ENCODE results near the gene PPP1R27. TPM values are rescaled to one million over a fixed set of nuclear protein-coding genes. Genes with fewer than 3 reads are reported as not detected.

The PPP1R27 gene
- total RNA-seq, 2 donors from 2014 or later: not detected

GRCh38 chr17:81810476-81810875 lies 24.4 kb downstream of the PPP1R27 start:
- intact Hi-C loops (cut with DNase I): no loop called here
- DNase-seq (ENCODE audit: low spot score): no peak

GRCh38 chr17:81809556-81809998 lies 25.3 kb downstream of the PPP1R27 start:
- intact Hi-C loops (cut with DNase I): no loop called here
- no peak for DNase-seq (ENCODE audit: low spot score)

DNA sequence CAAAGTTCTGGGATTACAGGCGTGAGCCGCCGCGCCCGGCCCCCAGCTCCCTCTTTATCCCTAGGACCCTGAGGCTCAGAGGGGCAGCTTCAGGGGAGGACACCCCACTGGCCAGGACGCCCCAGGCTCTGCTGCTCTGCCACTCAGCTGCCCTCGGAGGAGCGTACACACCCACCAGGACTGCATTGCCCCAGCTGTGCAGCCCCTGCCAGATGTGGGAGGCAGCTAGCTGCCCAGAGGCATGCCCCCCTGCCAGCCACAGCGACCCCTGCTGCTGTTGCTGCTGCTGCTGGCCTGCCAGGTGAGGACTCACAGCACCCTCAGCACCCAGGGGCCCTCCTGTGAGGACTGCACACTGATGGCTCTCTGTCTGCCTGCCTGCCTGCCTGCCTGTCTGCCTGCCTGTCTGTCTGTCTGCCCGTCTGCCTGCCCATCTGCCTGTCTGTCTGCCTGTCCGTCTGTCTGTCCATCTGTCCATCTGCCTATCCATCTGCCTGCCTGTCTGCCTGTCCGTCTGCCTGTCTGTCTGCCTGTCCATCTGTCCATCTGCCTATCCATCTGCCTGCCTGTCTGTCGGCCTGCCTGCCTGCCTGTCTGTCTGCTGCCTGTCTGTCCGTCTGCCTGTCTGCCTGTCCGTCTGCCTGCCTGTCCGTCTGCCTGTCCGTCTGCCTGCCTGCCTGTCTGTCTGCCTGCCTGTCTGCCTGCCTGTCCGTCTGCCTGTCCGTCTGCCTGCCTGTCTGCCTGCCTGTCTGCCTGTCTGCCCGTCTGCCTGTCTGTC lies 25.9 kb downstream of the PPP1R27 start:
- DNase-seq (ENCODE audit: low spot score): no peak
- intact Hi-C loops (cut with DNase I): no loop called here

- intact Hi-C loops (cut with DNase I): no loop called here
- no peak for DNase-seq (ENCODE audit: low spot score)
Measured at GRCh38 chr17:81807839-81808238, 27.0 kb downstream of the PPP1R27 start.

DNA sequence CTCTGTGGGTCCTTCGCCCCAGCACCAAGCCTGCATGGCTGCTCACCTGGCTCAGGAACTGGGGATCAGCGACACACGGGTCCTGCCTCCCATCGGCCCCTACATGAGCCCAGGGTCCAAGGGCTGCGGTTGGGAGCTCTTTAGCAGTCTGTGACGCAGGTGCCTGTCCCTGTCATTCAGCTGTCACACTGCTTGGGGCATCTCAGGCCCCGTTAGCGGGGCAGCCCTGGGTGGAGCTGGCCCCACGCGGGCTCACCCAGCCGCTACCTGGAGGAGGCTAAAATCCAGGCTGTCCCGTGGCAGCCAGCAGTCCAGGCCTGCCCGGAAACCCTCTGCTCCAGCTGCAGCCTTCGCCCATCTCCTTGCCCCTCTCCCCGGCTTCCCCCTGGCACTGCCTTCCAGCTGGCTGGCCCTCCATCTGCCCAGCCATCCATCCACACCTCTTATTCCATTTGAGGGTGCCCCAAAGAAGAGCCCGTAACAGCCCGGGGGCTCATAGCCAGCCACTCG lies 27.6 kb downstream of the PPP1R27 start:
- intact Hi-C loops (cut with DNase I): no loop called here
- no peak for DNase-seq (ENCODE audit: low spot score)

- DNase-seq (ENCODE audit: low spot score): no peak
- intact Hi-C loops (cut with DNase I): no loop called here
Measured at GRCh38 chr17:81806461-81807209, 28.2 kb downstream of the PPP1R27 start.

DNA sequence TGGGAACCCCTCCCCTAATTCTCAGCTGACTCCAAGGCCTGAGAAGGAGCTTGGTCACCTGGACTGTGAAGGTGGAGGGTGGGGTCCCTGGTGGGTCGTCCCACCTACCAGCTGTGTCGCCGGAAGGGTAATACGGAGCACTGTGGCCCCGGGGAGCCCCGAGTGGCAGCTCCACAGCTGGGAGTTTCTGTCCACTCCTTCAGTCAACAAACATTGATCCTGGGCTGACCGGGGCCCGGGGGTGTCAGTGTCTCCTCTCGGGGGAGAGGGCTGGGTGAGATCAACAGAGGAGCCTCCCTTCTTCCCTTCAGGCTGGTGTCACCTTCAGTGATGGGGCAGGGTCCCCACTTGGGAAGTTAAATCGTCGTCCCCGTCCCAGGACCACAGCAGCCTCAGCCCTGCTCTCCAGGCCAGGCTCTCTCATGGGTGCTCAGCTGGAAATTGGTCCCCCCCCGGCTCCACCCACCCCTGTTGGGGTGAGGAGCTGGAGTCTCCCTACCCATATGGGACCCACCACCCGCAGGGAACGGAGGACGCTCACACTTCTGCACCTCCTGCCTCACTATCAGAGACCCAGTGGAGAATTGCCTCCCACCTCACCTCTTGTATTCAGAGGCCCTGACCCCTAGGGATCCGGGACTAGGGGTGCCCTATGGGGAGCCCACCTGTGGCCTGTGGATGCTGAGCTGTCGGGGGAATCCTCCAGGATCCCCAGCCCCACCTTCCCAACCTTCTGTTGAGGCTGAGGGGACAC lies 29.0 kb downstream of the PPP1R27 start:
- intact Hi-C loops (cut with DNase I): no loop called here
- no peak for DNase-seq (ENCODE audit: low spot score)

- no peak for DNase-seq (ENCODE audit: low spot score)
- intact Hi-C loops (cut with DNase I): no loop called here
Measured at GRCh38 chr17:81804559-81805399, 30.1 kb downstream of the PPP1R27 start.

GRCh38 chr17:81803728-81804558 lies 30.9 kb downstream of the PPP1R27 start, which contains the start of gene GCGR:
Gene GCGR (plus strand): TSS chr17:81804150. CDS start chr17:81809019, 4,869 bp downstream.
- DNase-seq (ENCODE audit: low spot score): no peak
- intact Hi-C loops (cut with DNase I): no loop called here

GRCh38 chr17:81802856-81803643 lies 31.8 kb downstream of the PPP1R27 start:
- intact Hi-C loops (cut with DNase I): no loop called here
- no peak for DNase-seq (ENCODE audit: low spot score)

DNA sequence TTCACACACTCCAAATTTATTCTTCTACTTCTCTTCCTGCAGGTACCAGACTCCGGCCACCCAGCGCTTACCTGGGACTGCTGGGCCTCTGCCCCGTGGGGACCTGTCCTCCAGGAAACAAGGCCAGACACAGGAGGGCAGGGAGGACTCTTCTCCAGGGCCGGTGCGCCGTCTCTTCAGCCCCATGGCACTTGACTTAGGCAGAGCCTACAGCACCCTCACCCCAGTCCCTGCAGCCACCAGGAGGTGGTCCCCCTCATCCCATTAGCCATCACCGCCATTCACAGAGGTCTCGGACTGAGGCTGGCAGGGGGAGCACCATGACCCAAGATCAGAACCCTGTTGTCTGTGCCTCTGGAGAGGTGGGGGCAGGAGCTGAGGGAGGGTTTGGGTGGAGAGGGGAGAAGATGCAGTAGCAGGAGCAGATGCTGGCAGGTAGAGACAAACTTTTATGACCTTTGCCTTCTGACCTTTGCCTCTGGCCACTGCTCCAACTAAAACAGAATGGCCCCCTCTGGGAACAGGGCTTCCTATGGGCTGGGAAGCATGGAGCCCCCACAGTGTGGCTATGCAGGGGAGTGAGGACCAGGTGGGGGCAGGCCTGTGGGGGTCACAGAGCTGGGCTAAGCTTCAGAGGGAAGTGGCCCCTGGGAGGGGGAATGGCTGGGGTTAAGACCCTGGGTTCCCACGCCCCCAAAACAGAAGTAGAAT lies 32.6 kb downstream of the PPP1R27 start:
- intact Hi-C loops (cut with DNase I): no loop called here
- no peak for DNase-seq (ENCODE audit: low spot score)

DNA sequence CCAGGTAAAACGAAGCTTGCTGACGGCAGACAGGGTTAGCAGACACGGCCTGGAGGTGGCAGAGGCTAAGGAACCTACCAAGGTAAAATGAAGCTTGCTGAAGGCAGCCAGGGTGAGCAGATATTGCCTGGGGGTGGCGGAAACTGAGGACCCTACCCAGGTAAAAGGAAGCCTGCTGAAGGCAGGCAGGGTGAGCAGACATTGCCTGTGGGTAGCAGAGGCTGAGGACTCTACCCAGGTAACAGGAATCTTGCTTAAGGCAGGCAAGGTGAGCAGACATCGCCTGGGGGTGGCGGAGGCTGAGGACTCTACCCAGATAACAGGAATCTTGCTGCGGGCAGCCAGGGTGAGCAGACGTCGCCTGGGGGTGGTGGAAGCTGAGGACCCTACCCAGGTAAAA lies 33.5 kb downstream of the PPP1R27 start:
- no peak for DNase-seq (ENCODE audit: low spot score)
- intact Hi-C loops (cut with DNase I): no loop called here

DNA sequence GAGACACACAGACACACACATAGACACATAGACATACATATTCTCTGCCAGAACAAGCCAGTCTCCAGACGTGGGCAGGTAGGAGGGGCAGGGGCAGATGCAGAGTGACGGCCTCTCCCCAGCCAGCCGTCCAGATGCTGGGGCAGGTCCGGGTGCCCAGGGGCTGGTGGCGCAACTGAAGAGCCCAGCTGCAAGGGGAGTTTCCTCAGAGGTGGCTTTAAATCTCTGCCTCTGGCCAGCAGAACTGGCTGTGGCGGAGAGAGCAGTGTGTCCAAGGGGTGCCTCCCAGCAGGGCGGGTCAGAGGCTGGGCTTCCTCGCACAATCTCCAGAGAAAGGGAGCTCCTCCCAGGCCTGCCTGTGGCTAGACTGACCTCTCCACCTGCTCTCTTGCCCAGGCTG lies 40.3 kb downstream of the PPP1R27 start:
- no peak for DNase-seq (ENCODE audit: low spot score)
- intact Hi-C loops (cut with DNase I): no loop called here

GRCh38 chr17:81794074-81794476 lies 40.8 kb downstream of the PPP1R27 start:
- DNase-seq (ENCODE audit: low spot score): no peak
- intact Hi-C loops (cut with DNase I): no loop called here

- no peak for DNase-seq (ENCODE audit: low spot score)
- intact Hi-C loops (cut with DNase I): no loop called here
Measured at GRCh38 chr17:81792675-81793615, 41.9 kb downstream of the PPP1R27 start.

Data from posterior vena cava (tissue), 2 donors.